Ishikawa (cell line): ENCODE measurements around the gene BCL2L1.
A peak's percentile ranks its signal among the peaks of the same experiment; 100 is the strongest.

ENCODE experiments used
- CEBPB ChIP-seq: IDR thresholded peaks from 2 replicates; pipeline ENCODE4 v1.6.1; 2012
- CREB1 ChIP-seq: IDR thresholded peaks from 2 replicates; pipeline ENCODE4 v1.6.1; 2012; ENCODE audit warnings: low read depth
- EGR1 ChIP-seq: IDR thresholded peaks from 2 replicates; pipeline ENCODE4 v1.6.1; 2012
- EP300 ChIP-seq: IDR thresholded peaks from 2 replicates; pipeline ENCODE4 v1.6.1; 2012; ENCODE audit warnings: borderline replicate concordance
- FOXM1 ChIP-seq: IDR thresholded peaks from 2 replicates; pipeline ENCODE4 v1.6.1; 2012; ENCODE audit warnings: low read depth, borderline replicate concordance
- NFIC ChIP-seq: IDR thresholded peaks from 2 replicates; pipeline ENCODE4 v1.6.1; 2012
- RAD21 ChIP-seq: IDR thresholded peaks from 2 replicates; pipeline ENCODE4 v1.6.1; 2012; ENCODE audit warnings: low read depth
- TAF1 ChIP-seq: IDR thresholded peaks from 2 replicates; pipeline ENCODE4 v1.6.1; 2012; ENCODE audit warnings: low read depth, mild to moderate bottlenecking
- TCF12 ChIP-seq: IDR thresholded peaks from 2 replicates; pipeline ENCODE4 v1.6.1; 2012; ENCODE audit warnings: low read depth
- TEAD4 ChIP-seq: IDR thresholded peaks from 2 replicates; pipeline ENCODE4 v1.6.1; 2012
- YY1 ChIP-seq: IDR thresholded peaks from 2 replicates; pipeline ENCODE4 v1.6.1; 2012; ENCODE audit warnings: low read depth
- ZBTB7A ChIP-seq: IDR thresholded peaks from 2 replicates; pipeline ENCODE4 v1.6.1; 2012; ENCODE audit warnings: low read depth
- TF ChIP-seq, protein P1 (sequence below): IDR thresholded peaks from 2 replicates; pipeline ENCODE4 v1.6.1; 2012
- TF ChIP-seq, protein P2 (sequence below): IDR thresholded peaks from 2 replicates; pipeline ENCODE4 v1.6.1; 2012
- TF ChIP-seq, protein P3 (sequence below): IDR thresholded peaks from 2 replicates; pipeline ENCODE4 v1.6.1; 2012; ENCODE audit warnings: low read depth, mild to moderate bottlenecking

Gene BCL2L1

DNA sequence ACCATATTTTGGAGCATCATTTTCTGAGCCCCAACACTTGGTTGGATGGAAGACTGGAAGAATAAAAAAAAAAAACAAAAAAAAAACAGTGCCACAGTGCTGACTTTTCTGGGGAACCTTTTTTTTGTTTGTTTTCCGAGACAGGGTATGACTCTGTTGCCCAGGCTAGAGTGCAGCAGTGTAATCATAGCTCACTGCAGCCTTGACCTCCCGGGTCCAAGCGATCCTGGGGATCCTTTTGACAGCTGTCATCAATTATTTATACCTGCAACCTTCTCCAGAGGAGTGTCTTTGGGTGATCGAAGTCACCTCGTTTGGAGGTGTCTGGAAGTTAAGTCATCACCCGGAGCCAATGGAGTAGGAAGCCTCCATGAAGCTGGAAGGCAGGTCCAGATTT is 8.7 kb upstream of the BCL2L1 start:
- TF ChIP-seq TCF12 (no peak), CEBPB (no peak), TEAD4 (no peak), EP300 (no peak), EGR1 (no peak), NFIC (no peak), FOXM1 (no peak), RAD21 (no peak)
- TF ChIP-seq, protein P1, sequence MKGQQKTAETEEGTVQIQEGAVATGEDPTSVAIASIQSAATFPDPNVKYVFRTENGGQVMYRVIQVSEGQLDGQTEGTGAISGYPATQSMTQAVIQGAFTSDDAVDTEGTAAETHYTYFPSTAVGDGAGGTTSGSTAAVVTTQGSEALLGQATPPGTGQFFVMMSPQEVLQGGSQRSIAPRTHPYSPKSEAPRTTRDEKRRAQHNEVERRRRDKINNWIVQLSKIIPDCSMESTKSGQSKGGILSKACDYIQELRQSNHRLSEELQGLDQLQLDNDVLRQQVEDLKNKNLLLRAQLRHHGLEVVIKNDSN: no peak
- TF ChIP-seq, protein P2, sequence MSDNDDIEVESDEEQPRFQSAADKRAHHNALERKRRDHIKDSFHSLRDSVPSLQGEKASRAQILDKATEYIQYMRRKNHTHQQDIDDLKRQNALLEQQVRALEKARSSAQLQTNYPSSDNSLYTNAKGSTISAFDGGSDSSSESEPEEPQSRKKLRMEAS: no peak

DNA sequence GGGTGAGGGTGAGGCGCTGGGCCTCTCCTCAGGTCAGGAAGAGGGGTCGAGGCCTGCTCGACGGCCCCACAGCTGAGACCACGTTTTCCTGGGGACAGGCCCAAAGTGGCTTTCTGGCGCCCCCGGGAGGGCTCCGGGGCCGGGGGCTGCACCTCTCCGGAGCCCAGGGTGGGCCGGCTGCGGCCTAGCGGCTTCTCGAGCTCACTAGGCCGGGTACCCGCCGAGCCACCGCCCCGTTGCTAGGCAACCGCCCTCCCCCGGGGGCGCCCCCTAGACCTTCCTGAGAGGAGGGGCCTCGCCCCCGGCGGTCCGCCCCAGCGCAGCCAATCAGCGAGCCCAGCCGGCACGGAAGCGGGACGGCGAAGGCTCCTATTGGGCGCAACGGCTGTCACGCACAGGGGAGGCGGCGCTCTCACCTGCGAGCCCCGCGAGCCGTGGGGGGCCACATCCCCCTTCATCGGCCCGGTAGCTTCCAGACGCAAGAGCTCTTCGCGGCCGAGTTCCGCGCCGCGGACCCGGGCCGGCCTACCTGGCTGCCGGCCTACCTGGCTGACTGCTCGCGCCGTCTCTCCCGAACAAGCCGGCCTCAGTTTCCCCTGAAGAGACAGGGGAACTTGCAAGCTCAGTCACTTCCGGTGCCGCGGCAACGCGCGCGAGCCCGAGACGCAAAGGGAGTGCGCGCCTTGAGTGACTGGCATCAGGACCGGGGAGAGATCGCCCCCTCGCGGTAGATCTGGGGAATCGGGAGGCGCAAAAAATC is 831 bp upstream of the BCL2L1 start:
- TF ChIP-seq, protein P3, sequence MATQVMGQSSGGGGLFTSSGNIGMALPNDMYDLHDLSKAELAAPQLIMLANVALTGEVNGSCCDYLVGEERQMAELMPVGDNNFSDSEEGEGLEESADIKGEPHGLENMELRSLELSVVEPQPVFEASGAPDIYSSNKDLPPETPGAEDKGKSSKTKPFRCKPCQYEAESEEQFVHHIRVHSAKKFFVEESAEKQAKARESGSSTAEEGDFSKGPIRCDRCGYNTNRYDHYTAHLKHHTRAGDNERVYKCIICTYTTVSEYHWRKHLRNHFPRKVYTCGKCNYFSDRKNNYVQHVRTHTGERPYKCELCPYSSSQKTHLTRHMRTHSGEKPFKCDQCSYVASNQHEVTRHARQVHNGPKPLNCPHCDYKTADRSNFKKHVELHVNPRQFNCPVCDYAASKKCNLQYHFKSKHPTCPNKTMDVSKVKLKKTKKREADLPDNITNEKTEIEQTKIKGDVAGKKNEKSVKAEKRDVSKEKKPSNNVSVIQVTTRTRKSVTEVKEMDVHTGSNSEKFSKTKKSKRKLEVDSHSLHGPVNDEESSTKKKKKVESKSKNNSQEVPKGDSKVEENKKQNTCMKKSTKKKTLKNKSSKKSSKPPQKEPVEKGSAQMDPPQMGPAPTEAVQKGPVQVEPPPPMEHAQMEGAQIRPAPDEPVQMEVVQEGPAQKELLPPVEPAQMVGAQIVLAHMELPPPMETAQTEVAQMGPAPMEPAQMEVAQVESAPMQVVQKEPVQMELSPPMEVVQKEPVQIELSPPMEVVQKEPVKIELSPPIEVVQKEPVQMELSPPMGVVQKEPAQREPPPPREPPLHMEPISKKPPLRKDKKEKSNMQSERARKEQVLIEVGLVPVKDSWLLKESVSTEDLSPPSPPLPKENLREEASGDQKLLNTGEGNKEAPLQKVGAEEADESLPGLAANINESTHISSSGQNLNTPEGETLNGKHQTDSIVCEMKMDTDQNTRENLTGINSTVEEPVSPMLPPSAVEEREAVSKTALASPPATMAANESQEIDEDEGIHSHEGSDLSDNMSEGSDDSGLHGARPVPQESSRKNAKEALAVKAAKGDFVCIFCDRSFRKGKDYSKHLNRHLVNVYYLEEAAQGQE: no peak
- peak; percentile 42; the same call in 1 of the 2 replicates for TF ChIP-seq EGR1
- peak; percentile 96 for TF ChIP-seq RAD21
- TF ChIP-seq, protein P1: 0 out of 2 replicates have a peak, but pooled peaks have one; percentile 12
- TF ChIP-seq TCF12: peak; percentile 69; the same call in 1 of the 2 replicates
- TF ChIP-seq FOXM1: no peak; the same call in 1 of the 2 replicates
- TF ChIP-seq TEAD4: no peak; the same call in 1 of the 2 replicates
- peak; percentile 19; the same call in 1 of the 2 replicates for TF ChIP-seq NFIC
- no peak for TF ChIP-seq YY1
- TF ChIP-seq, protein P2: peak; percentile 29
- no peak for TF ChIP-seq EP300
- TF ChIP-seq CEBPB: no peak
- TF ChIP-seq TAF1: peak; percentile 68
- TF ChIP-seq ZBTB7A: peak; percentile 67; the same call in 1 of the 2 replicates
- TF ChIP-seq CREB1: no peak

DNA sequence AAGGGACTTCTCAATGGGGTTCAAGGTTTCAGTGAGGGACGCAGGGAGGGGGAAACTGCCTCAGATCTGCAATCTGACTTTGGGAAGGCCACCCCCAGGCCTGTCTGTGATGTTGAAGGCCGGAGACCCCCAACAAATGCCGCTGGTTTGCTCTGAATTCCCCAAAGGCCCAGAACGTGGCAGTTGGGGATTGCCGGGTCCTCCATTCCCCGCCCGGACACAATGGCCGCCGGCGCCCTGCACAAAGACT is 326 bp upstream of the BCL2L1 start:
- TF ChIP-seq EP300 (peak; percentile 8; the same call in 1 of the 2 replicates), YY1 (peak; percentile 82), TEAD4 (no peak)

DNA sequence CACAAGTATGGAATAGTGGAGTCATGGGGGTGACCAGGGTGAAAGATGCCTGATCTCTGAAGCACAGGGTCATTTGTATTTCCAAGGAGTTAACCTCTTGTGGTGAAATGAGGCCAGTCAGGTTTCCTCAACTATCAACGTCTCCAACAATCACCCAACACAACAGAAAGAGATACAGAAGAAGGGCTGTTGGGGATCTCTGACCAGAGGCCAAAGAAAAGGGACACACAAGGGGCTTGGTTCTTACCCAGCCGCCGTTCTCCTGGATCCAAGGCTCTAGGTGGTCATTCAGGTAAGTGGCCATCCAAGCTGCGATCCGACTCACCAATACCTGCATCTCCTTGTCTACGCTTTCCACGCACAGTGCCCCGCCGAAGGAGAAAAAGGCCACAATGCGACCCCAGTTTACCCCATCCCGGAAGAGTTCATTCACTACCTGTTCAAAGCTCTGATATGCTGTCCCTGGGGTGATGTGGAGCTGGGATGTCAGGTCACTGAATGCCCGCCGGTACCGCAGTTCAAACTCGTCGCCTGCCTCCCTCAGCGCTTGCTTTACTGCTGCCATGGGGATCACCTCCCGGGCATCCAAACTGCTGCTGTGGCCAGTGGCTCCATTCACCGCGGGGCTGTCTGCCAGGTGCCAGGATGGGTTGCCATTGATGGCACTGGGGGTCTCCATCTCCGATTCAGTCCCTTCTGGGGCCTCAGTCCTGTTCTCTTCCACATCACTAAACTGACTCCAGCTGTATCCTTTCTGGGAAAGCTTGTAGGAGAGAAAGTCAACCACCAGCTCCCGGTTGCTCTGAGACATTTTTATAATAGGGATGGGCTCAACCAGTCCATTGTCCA is 1.0 kb downstream of the BCL2L1 start:
- no peak for TF ChIP-seq YY1
- TF ChIP-seq NFIC: no peak

DNA sequence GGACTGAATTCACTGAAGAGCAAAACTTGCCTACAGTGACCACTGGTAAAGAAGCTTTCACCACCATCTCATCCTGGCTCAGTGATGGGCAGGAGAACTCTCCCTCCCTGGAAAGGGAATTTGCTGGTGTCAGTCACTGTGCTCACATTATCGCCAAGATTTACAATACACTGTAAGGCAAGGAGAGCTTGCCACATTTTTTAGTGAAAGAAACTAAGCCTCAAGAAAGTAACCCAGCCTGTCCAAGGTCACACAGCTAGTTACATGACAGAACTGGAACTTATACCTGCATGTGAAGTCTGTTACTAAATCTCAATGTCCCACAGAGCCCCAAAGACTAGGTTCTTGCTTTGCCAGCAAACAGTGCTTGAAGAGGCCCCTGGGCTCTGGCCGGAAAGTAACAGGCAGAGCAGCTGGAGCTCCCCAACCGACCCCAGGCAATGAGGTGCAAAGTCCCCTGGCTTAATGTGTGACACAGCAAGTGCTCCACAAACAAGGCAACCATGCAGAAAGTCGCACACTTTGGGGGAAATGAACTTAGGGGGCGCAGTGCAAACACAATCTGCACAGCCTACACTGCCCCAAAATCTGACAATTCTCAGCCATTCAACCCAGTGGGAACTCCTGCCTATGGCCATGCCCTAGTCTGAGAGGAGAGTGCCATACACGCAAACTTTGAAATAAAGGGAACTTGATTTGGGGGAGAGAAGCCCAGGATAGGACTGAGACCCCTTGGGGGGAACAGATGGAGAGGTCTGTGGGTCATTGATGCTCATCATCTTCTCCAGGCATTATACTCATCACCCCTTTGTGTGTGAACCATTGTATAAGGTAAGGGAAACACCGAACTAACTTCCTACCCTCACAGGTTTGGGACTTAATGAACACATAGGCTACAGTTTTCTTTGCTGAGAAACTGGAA is 1.9 kb downstream of the BCL2L1 start:
- TF ChIP-seq CREB1 (no peak), TEAD4 (no peak)

DNA sequence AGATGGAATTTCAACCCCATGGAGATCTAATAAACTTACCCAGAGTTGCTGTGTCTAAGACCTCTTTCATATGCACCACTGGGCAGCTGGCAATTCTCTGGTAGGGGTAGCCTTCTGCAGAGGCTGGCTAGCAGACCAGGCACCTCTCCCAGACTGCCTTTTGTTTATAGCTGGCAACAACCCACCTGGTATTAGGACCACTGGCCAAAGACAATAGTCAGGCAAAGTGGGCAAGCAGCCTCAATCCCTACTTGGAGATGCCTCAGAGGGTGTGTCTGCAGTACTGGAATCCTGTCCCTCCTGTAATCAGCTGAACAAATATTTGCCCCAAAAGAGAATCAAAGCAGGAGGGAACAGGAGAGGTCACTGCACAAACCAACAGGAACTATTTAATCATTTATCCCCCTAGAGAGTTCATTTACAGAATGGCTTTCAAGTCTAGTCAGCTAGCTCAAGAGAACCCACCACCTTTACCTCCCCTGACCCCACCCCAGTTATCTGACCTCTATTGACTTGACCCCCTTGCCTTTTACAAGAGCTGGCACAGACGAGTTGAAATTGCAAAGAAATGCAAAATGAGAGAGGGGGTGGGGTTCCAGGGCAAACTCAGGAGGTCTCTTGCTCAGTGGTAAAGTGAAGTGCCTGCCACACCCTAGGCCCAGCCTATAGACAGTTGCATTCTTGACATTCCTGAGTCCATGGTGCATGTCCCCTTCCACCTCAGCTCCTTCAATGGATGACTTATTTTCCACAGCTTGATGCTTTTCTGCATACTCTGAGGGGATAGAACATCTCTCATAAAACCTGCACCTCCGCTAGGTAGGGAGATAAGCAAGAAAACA is 2.8 kb downstream of the BCL2L1 start:
- no peak for TF ChIP-seq TAF1
- TF ChIP-seq YY1: peak; percentile 70; the same call in 1 of the 2 replicates
- TF ChIP-seq CEBPB: peak; percentile 56
- TF ChIP-seq FOXM1: peak; percentile 96
- peak; percentile 92 for TF ChIP-seq NFIC
- peak; percentile 9; the same call in 1 of the 2 replicates for TF ChIP-seq ZBTB7A
- TF ChIP-seq TCF12: peak; percentile 97
- no peak for TF ChIP-seq EGR1
- TF ChIP-seq RAD21: peak; percentile 35
- TF ChIP-seq, protein P3: no peak
- peak; percentile 97 for TF ChIP-seq EP300
- TF ChIP-seq, protein P1: no peak
- TF ChIP-seq TEAD4: peak; percentile 100
- TF ChIP-seq CREB1: no peak
- TF ChIP-seq, protein P2: no peak; the same call in 1 of the 2 replicates
